Adrenal gland (tissue), 12 donors: ENCODE measurements around the gene RICTOR. TPM values are rescaled to one million over a fixed set of nuclear protein-coding genes. Genes with fewer than 3 reads are reported as not detected.
A peak's percentile ranks its signal among the peaks of the same experiment; 100 is the strongest.

Source experiments
- DNase-seq, 7 donors: peaks; one replicate each; pipeline ENCODE4 v3.0.0-alpha.2; 2019 to 2020
- H3K27ac ChIP-seq, 5 donors: fragments of 200-600 bp; sonication (generic) in 4 of 5; 1 replicate in 3 of 5; 2 replicates in 2 of 5; pipeline versions ENCODE4 v1.5.1 to v1.8.0; 2016 to 2020; ENCODE audit warnings: mild to moderate bottlenecking in 1 of 5
- H3K27me3 ChIP-seq: fragments of 200-600 bp; 2 replicates; pipeline ENCODE4 v1.8.0; 2021
- H3K36me3 ChIP-seq, 2 donors: fragments of 200-600 bp; replicated peaks in 1 of 2; 1 replicate in 1 of 2; 2 replicates in 1 of 2; pipeline versions ENCODE4 v1.5.1 to v1.8.0; 2018 to 2022
- H3K4me1 ChIP-seq, 2 donors: fragments of 200-600 bp; replicated peaks in 1 of 2; 1 replicate in 1 of 2; 2 replicates in 1 of 2; pipeline versions ENCODE4 v1.5.1 to v1.8.0; 2018 to 2021
- H3K4me3 ChIP-seq, 4 donors: fragments of 200-600 bp; sonication (generic) in 3 of 4; one replicate each; pipeline ENCODE4 v1.5.1; 2016 to 2018
- H3K9me3 ChIP-seq, 3 donors: fragments of 200-600 bp; sonication (generic) in 1 of 3; replicated peaks in 1 of 3; 1 replicate in 2 of 3; 2 replicates in 1 of 3; pipeline versions ENCODE4 v1.5.1 to v1.8.0; 2016 to 2021
- CTCF ChIP-seq, 6 experiments: fragments of 450-650 bp in 4 of 6; fragments of 200-600 bp in 2 of 6; sonication (generic) in 1 of 6; IDR thresholded peaks; 1 replicate in 5 of 6; 2 replicates in 1 of 6; pipeline versions ENCODE4 v1.5.1 to v1.8.0; 2016 to 2021; ENCODE audit warnings: antibody characterized with exemption in 6 of 6, mild to moderate bottlenecking in 2 of 6, moderate library complexity in 1 of 6
- POLR2A ChIP-seq, 2 donors: fragments of 450-650 bp; IDR thresholded peaks; one replicate each; pipeline ENCODE4 v1.6.1; 2017; ENCODE audit warnings: antibody characterized with exemption in 2 of 2, mild to moderate bottlenecking in 2 of 2, moderate library complexity in 1 of 2
- WGBS, 4 donors: extraction: QIAGEN DNeasy Blood & Tissue Kit in 2 of 4; methylation state at CpG; one replicate each; pipeline versions ENCODE4 v1.1.5 to v1.1.7; 2013 to 2017; 5-methylcytosine and 5-hydroxymethylcytosine counted together
- intact Hi-C, 2 donors: fragments of 100-400 bp; cut with DNase I; formaldehyde crosslinking; loops; one replicate each; pipeline versions ENCODE4 v1.14.1 to v1.15.0; 2022 to 2023
- polyA plus RNA-seq, 3 donors: library from polyadenylated mRNA; stranded (reverse); fragments of 200-250 nt in 2 of 3; fragments of 350-450 nt in 1 of 3; fragmentation: Illumina TruSeq in 1 of 3; extraction: RNeasy Lipid Tissue Mini Kit (QIAGEN cat#74804) in 1 of 3; gene quantifications; one replicate each; pipeline ENCODE4 v1.2.3, GENCODE V29; 2013 to 2014
- total RNA-seq, 9 donors: library from RNA; depleted of rRNA in 4 of 9; stranded (reverse); fragments of >200 nt in 4 of 9; fragments of 120-200 nt in 1 of 9; fragmentation: NEBNext Ultra II Directional in 1 of 9; extraction: Animal tissue kit (Norgen Biotek cat#: 25700) in 1 of 9; gene quantifications; one replicate each; pipeline versions ENCODE4 v1.1.0 to v1.2.4, GENCODE V29; 2013 to 2023
- donor health status: healthy with polysubstance abuse.
- donor health status: Bipolar disorder and iron deficiency.
- donor health status: DM: yes; HTN: yes; CAD: no.
- donor health status: DM: no; HTN: no; CAD: no.
- donor health status: DM: no; HTN: no; CAD: no.
- donor health status: DM: yes; HTN: yes; CAD: no.

Gene RICTOR
- total and polyA plus RNA-seq, 12 donors, result 4.7 to 44.7 (median 21.7) TPM

- H3K4me1 ChIP-seq, result peaks cover 0 to 3% of the 10 kb centered on the region in 2 donors
- H3K4me3 ChIP-seq, result peak overlapping the region in 2 of 4 donors; percentile 15 to 30
- WGBS, 4 donors, result 28 to 64% (median 41%) methylated on average over 5 of the region's 5 CpGs
- peak overlapping the region in 3 of 5 donors; percentile 27 to 36 (median 32) for H3K27ac ChIP-seq
- intact Hi-C loops, result no loop called here
- TF ChIP-seq CTCF (IDR thresholded peaks at IDR 0.05) (no peak), POLR2A (IDR thresholded peaks at IDR 0.05) (no peak)
- DNase-seq, result peak in 4 of 7 donors; percentile 12 to 30 (median 16)
- H3K27me3 ChIP-seq, result no peaks in the 10 kb centered on the region
- no peaks in the 10 kb centered on the region for H3K36me3 ChIP-seq
- no peaks in the 10 kb centered on the region for H3K9me3 ChIP-seq
Measured at GRCh38 chr5:39115644-39116343, 41.6 kb upstream of the RICTOR start.

DNA sequence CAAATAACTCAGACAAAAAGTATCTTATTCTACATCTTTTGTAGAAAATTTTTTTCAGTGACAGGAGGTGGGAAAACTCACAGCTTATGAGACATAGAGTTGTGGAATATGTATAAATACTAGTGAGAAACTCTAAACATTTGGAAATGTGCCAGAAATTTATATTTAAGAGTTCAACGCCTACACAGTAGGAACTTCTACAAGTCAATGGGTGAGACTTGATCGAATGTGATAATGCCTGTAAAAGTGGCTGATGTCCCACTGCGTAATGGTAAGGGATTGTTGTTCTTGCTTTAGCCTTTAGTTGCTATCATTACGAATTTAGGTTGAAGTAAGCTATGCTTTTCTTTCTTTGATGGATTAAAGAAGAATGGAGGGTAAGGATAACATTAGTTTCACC, 40.0 kb upstream of the RICTOR start:
- Histone ChIP-seq H3K27me3 (no peaks in the 10 kb centered on the region), H3K4me1 (peaks cover 0 to 3% of the 10 kb centered on the region in 2 donors), H3K4me3 (no peak overlapping the region), H3K9me3 (no peaks in the 10 kb centered on the region), H3K36me3 (no peaks in the 10 kb centered on the region), H3K27ac (no peak overlapping the region)
- WGBS, 4 donors, result 91 to 95% (median 95%) methylated on average over 4 of the region's 4 CpGs
- DNase-seq, result no peak
- intact Hi-C loops, result no loop called here
- TF ChIP-seq CTCF (IDR thresholded peaks at IDR 0.05) (no peak), POLR2A (IDR thresholded peaks at IDR 0.05) (no peak)

DNA sequence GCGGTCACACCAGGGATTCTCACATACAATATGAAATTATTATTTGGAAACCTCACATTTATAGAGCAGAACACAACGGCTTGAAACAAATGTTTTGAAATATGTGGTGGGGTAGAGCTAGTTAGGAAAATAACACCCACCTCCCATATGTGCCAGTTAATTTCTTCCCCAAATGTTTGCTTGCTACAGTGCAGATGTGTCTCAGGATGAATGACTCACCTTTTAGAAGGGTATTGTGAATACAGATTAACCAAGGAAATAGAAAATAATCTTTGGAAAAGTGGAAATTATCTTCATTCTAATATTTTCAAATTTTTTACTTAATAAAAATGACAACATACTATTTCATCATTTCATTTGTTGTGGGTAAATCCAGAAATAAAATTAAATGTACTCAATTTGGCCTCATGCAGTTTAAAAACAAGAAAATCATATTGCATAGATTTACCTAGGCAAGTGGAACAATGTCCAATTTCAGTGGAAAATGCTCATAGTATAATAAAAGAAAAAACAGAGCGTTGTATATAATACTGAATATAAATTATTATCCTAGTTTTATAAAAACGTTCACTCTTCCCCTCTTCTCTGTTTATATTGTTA, 39.3 kb upstream of the RICTOR start:
- H3K36me3 ChIP-seq, result no peaks in the 10 kb centered on the region
- H3K4me1 ChIP-seq, result peaks cover 0 to 3% of the 10 kb centered on the region in 2 donors
- no peaks in the 10 kb centered on the region for H3K27me3 ChIP-seq
- TF ChIP-seq CTCF (IDR thresholded peaks at IDR 0.05) (no peak), POLR2A (IDR thresholded peaks at IDR 0.05) (no peak)
- intact Hi-C loops, result no loop called here
- no peak overlapping the region for H3K4me3 ChIP-seq
- DNase-seq, result no peak
- WGBS, 4 donors, result 84 to 86% (median 85%) methylated on average over 4 of the region's 4 CpGs
- H3K27ac ChIP-seq, result no peak overlapping the region
- no peaks in the 10 kb centered on the region for H3K9me3 ChIP-seq

DNA sequence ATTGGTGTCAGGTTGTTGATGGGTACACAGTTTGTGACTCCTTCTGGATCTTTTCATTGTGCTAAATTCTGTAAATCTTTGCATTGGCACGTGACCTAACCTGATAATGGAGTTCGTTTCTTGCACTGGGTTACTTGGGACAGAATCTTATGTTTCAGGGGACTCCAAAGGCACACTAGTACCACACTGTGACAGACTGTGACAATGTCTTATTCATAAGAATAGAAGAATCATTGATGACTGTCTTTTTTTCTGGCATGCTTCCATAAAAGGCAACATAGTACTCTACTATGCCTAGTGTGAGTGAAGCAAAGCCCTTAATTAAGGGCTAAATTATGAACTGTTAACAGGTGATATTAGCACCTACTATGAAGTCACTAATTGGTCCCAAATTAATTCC, 35.4 kb upstream of the RICTOR start:
- Histone ChIP-seq H3K36me3 (peaks cover 0 to 3% of the 10 kb centered on the region in 2 donors), H3K4me3 (no peak overlapping the region), H3K9me3 (no peaks in the 10 kb centered on the region), H3K27me3 (no peaks in the 10 kb centered on the region), H3K4me1 (no peaks in the 10 kb centered on the region), H3K27ac (no peak overlapping the region)
- intact Hi-C loops, result no loop called here
- TF ChIP-seq POLR2A (IDR thresholded peaks at IDR 0.05) (no peak), CTCF (IDR thresholded peaks at IDR 0.05) (no peak)
- no peak for DNase-seq
- WGBS, 4 donors, result 78 to 94% (median 90%) methylated on average over 2 of the region's 2 CpGs
